ENCODE results near the gene P3H3.

The P3H3 gene

GRCh38 chr12:6778574-6779550 lies 49.3 kb upstream of the P3H3 start (continued):
- TF ChIP-seq REST (tag by site-specific recombination; IDR thresholded peaks at IDR 0.05) (peak; percentile 78), ZIC2 (tag by site-specific recombination; IDR thresholded peaks at IDR 0.05) (peak; percentile 38), ZNF23 (tag by site-specific recombination; IDR thresholded peaks at IDR 0.05; ENCODE audit: borderline replicate concordance) (no peak), ZNF214 (tag by site-specific recombination; IDR thresholded peaks at IDR 0.05; ENCODE audit: borderline replicate concordance) (no peak), ZBTB21 (tag by site-specific recombination; IDR thresholded peaks at IDR 0.05) (peak; percentile 54), ZSCAN23 (tag by site-specific recombination; IDR thresholded peaks at IDR 0.05) (no peak), ZSCAN16 (tag by site-specific recombination; IDR thresholded peaks at IDR 0.05) (no peak), ZNF121 (tag by site-specific recombination; IDR thresholded peaks at IDR 0.05) (0 out of 2 replicates have a peak, but pooled peaks have one; percentile 23), ZBTB48 (tag by site-specific recombination; IDR thresholded peaks at IDR 0.05) (peak; percentile 79), ZNF114 (tag by site-specific recombination; IDR thresholded peaks at IDR 0.05) (no peak), ZNF341 (tag by site-specific recombination; IDR thresholded peaks at IDR 0.05; ENCODE audit: low read depth) (no peak), AEBP2 (tag by site-specific recombination; IDR thresholded peaks at IDR 0.05; ENCODE audit: borderline replicate concordance) (no peak), ZNF843 (tag by site-specific recombination; IDR thresholded peaks at IDR 0.05) (peak; percentile 85), ELK4 (IDR thresholded peaks at IDR 0.05; ENCODE audit: borderline replicate concordance, low read depth, low read length) (no peak), KLF10 (tag by site-specific recombination; IDR thresholded peaks at IDR 0.05) (no peak), ZNF132 (tag by site-specific recombination; IDR thresholded peaks at IDR 0.05; ENCODE audit: borderline replicate concordance) (no peak), ZNF391 (tag by site-specific recombination; IDR thresholded peaks at IDR 0.05; ENCODE audit: borderline replicate concordance, low read depth) (peak; percentile 96), ZNF223 (tag by site-specific recombination; IDR thresholded peaks at IDR 0.05) (0 out of 2 replicates have a peak, but pooled peaks have one; percentile 8), YY1 (tag by site-specific recombination; IDR thresholded peaks at IDR 0.05) (no peak), HOXA7 (CRISPR knock-in tag; IDR thresholded peaks at IDR 0.05; ENCODE audit: borderline replicate concordance) (no peak), MZF1 (tag by site-specific recombination; IDR thresholded peaks at IDR 0.05; ENCODE audit: borderline replicate concordance) (no peak), ZFP3 (tag by site-specific recombination; IDR thresholded peaks at IDR 0.05; ENCODE audit: low read depth) (no peak), ZBTB44 (tag by site-specific recombination; IDR thresholded peaks at IDR 0.05) (no peak), ZNF776 (tag by site-specific recombination; IDR thresholded peaks at IDR 0.05; ENCODE audit: borderline replicate concordance) (no peak), ZNF404 (tag by site-specific recombination; IDR thresholded peaks at IDR 0.05) (no peak), ZSCAN30 (tag by site-specific recombination; IDR thresholded peaks at IDR 0.05) (peak; percentile 87), ZNF670 (tag by site-specific recombination; IDR thresholded peaks at IDR 0.05; ENCODE audit: low read depth) (no peak), SP2 (tag by site-specific recombination; IDR thresholded peaks at IDR 0.05) (no peak; the same call in 1 of the 2 replicates), ZNF610 (tag by site-specific recombination; IDR thresholded peaks at IDR 0.05; ENCODE audit: borderline replicate concordance) (no peak), ZBTB26 (tag by site-specific recombination; optimal IDR thresholded peaks at IDR 0.05) (peak; percentile 100), ZNF354C (tag by site-specific recombination; IDR thresholded peaks at IDR 0.05; ENCODE audit: borderline replicate concordance, low read depth) (no peak)
